Neural progenitor cell (in vitro differentiated cells): ENCODE results near the gene CEP57L1.

Experiments used
- CTCF ChIP-seq: fragments of 200-600 bp; sonication (generic); IDR thresholded peaks from 2 replicates; pipeline ENCODE4 v1.5.1; 2017; ENCODE audit warnings: antibody characterized with exemption, mild to moderate bottlenecking
- EZH2 ChIP-seq: fragments of 200-600 bp; sonication (generic); IDR thresholded peaks from 2 replicates; pipeline ENCODE4 v1.6.1; 2017; ENCODE audit warnings: antibody characterized with exemption, mild to moderate bottlenecking, moderate library complexity
- EZH2phosphoT487 ChIP-seq: fragments of 200-600 bp; sonication (generic); IDR thresholded peaks from 2 replicates; pipeline ENCODE4 v1.6.1; 2017; ENCODE audit warnings: antibody characterized with exemption

GRCh38 chr6:109052018-109052651, 43.2 kb upstream of the CEP57L1 start:
- no peak for TF ChIP-seq CTCF
- TF ChIP-seq EZH2phosphoT487 = no peak
- no peak for TF ChIP-seq EZH2
